Left ventricle myocardium inferior (tissue), 1 donor: ENCODE measurements around the gene MOV10L1. TPM values are rescaled to one million over a fixed set of nuclear protein-coding genes. Genes with fewer than 3 reads are reported as not detected.

Source experiments
- DNase-seq: peaks from one replicate; pipeline ENCODE4 v3.0.0-alpha.2; 2020
- H3K27ac ChIP-seq: fragments of 200-600 bp; replicated peaks from 2 replicates; pipeline ENCODE4 v1.8.0; 2021
- H3K27me3 ChIP-seq: fragments of 200-600 bp; 2 replicates; pipeline ENCODE4 v1.8.0; 2021; ENCODE audit warnings: low read depth
- H3K36me3 ChIP-seq: fragments of 200-600 bp; 2 replicates; pipeline ENCODE4 v1.8.0; 2021
- H3K4me1 ChIP-seq: fragments of 200-600 bp; 2 replicates; pipeline ENCODE4 v1.8.0; 2021
- H3K4me3 ChIP-seq: fragments of 200-600 bp; 2 replicates; pipeline ENCODE4 v1.8.0; 2021; ENCODE audit warnings: mild to moderate bottlenecking, moderate library complexity
- H3K9me3 ChIP-seq: fragments of 200-600 bp; replicated peaks from 2 replicates; pipeline ENCODE4 v1.8.0; 2021
- CTCF ChIP-seq: fragments of 200-600 bp; IDR thresholded peaks from 2 replicates; pipeline ENCODE4 v1.8.0; 2021; ENCODE audit warnings: antibody characterized with exemption, mild to moderate bottlenecking, borderline replicate concordance
- intact Hi-C: fragments of 100-400 bp; cut with micrococcal nuclease; formaldehyde crosslinking; loops from one replicate; pipeline ENCODE4 v1.11.0; 2022
- total RNA-seq: library from RNA; stranded (reverse); fragmentation: NEBNext Ultra II Directional; extraction: Animal tissue kit (Norgen Biotek cat#: 25700); gene quantifications from one replicate; pipeline ENCODE4 v1.2.1, GENCODE V29; 2021
- donor health status: DM: no; HTN: yes; CAD: no; lungs with severe emphysema.

The MOV10L1 gene
- total RNA-seq, 1 donor from 2014 or later, result 0.49 TPM

- no peak for DNase-seq
- Histone ChIP-seq H3K4me1 (no peaks in the 10 kb centered on the region), H3K36me3 (no peaks in the 10 kb centered on the region), H3K9me3 (peaks cover 22% of the 10 kb centered on the region), H3K27ac (no peak overlapping the region), H3K4me3 (no peak overlapping the region), H3K27me3 (peaks cover 57% of the 10 kb centered on the region)
- TF ChIP-seq CTCF, result no peak
- intact Hi-C loops, result no loop called here
Observed at GRCh38 chr22:50049299-50050195, 40.3 kb upstream of the MOV10L1 start.

- H3K27me3 ChIP-seq, result peaks cover 44% of the 10 kb centered on the region
- H3K36me3 ChIP-seq, result no peaks in the 10 kb centered on the region
- no peaks in the 10 kb centered on the region for H3K4me1 ChIP-seq
- no peak for TF ChIP-seq CTCF
- H3K4me3 ChIP-seq, result no peak overlapping the region
- intact Hi-C loops, result no loop called here
- H3K27ac ChIP-seq, result no peak overlapping the region
- DNase-seq, result no peak
- peaks cover 22% of the 10 kb centered on the region for H3K9me3 ChIP-seq
Observed at GRCh38 chr22:50051930-50052329, 37.9 kb upstream of the MOV10L1 start.

GRCh38 chr22:50053861-50054260, 35.9 kb upstream of the MOV10L1 start:
- no peak for TF ChIP-seq CTCF

GRCh38 chr22:50056214-50056972, 33.4 kb upstream of the MOV10L1 start:
- H3K9me3 ChIP-seq, result peaks cover 20% of the 10 kb centered on the region
- TF ChIP-seq CTCF, result no peak
- H3K36me3 ChIP-seq, result no peaks in the 10 kb centered on the region
- peaks cover 56% of the 10 kb centered on the region for H3K27me3 ChIP-seq
- no peak for DNase-seq
- intact Hi-C loops, result no loop called here
- no peak overlapping the region for H3K4me3 ChIP-seq
- H3K4me1 ChIP-seq, result peaks cover 17% of the 10 kb centered on the region
- no peak overlapping the region for H3K27ac ChIP-seq

More at GRCh38 chr22:50053861-50054260, 35.9 kb upstream of the MOV10L1 start:
- peaks cover 6% of the 10 kb centered on the region for H3K4me1 ChIP-seq
- no peak overlapping the region for H3K4me3 ChIP-seq
- peaks cover 22% of the 10 kb centered on the region for H3K9me3 ChIP-seq
- intact Hi-C loops, result no loop called here
- H3K27me3 ChIP-seq, result peaks cover 45% of the 10 kb centered on the region
- no peaks in the 10 kb centered on the region for H3K36me3 ChIP-seq
- no peak overlapping the region for H3K27ac ChIP-seq
- DNase-seq, result no peak

GRCh38 chr22:50057278-50058060, 32.3 kb upstream of the MOV10L1 start:
- Histone ChIP-seq H3K36me3 (no peaks in the 10 kb centered on the region), H3K9me3 (peaks cover 15% of the 10 kb centered on the region), H3K4me3 (no peak overlapping the region), H3K4me1 (peaks cover 17% of the 10 kb centered on the region), H3K27ac (no peak overlapping the region), H3K27me3 (peaks cover 64% of the 10 kb centered on the region)
- no peak for TF ChIP-seq CTCF
- no peak for DNase-seq
- intact Hi-C loops, result no loop called here
